SK-N-SH treated with all-trans-retinoic acid at 6 μM for 48 hours (cell line): ENCODE results near the gene TAAR9.

ENCODE experiments used
- PATZ1 ChIP-seq: fragments of 250-450 bp; sonication (Bioruptor Pico); IDR thresholded peaks from 2 replicates; pipeline ENCODE4 v1.8.0; 2020; ENCODE audit warnings: mild to moderate bottlenecking, moderate library complexity, borderline replicate concordance
- TSHZ2 ChIP-seq: fragments of 250-450 bp; sonication (Bioruptor Pico); IDR thresholded peaks from 2 replicates; pipeline ENCODE4 v1.5.0; 2020; ENCODE audit warnings: mild to moderate bottlenecking, moderate library complexity
- ZFP30 ChIP-seq: fragments of 450-650 bp; formaldehyde crosslinking; IDR thresholded peaks from 2 replicates; pipeline ENCODE4 v1.5.0; 2022; ENCODE audit warnings: mild to moderate bottlenecking, moderate library complexity

- TF ChIP-seq TSHZ2 (CRISPR knock-in tag): no peak
- TF ChIP-seq PATZ1 (CRISPR knock-in tag): no peak
- TF ChIP-seq ZFP30 (CRISPR knock-in tag): no peak
Observed at GRCh38 chr6:132571774-132572173, 33.7 kb downstream of the TAAR9 start.
